Non-pigmented ciliary epithelial cell (primary cell): Measurements from ENCODE around the gene MYNN.
"Not testable (repeated sequence)": the region's sequence is repeated elsewhere in the genome, so short reads cannot be mapped to it uniquely, and the experiment has no call there.

ENCODE experiments used
- DNase-seq: peaks from one replicate; pipeline ENCODE4 v3.0.0-alpha.2; 2010; ENCODE audit warnings: low read depth

Gene MYNN

GRCh38 chr3:169772897-169773816, at the start of gene MYNN:
Gene MYNN, plus strand, starts transcription at chr3:169773396. Its CDS starts 900 bp downstream, at chr3:169774296.
- DNase-seq: no peak

DNA sequence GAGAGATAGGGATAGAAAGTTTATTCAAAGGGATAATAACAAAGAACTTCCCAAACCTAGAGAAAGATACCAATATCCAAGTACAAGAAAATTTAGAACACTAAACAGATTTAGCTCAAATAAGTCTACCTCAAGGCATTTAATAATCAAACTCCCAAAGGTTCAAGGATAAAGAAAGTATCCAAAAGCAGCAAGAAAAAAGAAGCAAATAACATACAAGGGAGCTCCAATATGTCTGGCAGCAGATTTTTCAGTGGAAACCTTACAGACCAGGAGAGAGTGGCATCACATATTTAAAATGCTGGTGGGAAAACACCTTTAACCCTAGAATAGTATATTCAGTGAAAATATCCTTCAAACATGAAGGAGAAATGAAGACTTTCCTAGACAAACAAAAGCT, 41.3 kb upstream of the MYNN start:
- DNase-seq: not testable (repeated sequence)

GRCh38 chr3:169739067-169739466, 34.1 kb upstream of the MYNN start:
- DNase-seq: no peak

DNA sequence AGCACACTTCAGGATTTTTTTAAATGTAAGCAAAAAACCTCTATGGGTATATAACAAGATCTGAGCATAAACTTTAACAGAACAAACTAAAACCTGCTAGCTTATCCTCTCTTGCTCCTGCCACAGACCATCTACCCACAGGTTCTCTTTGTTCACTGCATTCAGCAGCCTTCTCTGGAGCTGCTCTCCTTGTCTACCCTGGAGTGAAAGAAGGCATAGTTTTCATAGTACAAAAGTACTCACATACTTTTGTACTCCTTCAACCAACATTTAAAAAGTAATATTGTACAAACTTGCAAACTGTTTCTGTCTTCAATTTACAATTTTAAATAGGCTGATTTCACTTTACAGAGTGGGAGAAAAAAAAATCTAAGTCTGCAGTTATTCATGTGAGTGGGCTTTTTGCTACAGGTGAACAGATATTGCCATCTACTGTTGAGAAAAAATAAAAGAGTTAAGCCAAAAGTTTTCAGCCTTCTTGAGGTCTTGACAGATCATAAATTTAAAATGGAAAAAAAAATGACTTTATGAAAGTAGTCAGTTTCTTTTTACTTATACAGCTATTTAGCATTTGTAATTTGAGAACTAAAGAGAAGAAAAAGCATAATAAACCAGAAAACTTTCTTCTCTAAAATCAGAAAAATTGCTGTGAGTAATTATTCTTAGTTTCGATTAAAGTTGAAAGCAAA, 28.7 kb upstream of the MYNN start:
- no peak for DNase-seq

DNA sequence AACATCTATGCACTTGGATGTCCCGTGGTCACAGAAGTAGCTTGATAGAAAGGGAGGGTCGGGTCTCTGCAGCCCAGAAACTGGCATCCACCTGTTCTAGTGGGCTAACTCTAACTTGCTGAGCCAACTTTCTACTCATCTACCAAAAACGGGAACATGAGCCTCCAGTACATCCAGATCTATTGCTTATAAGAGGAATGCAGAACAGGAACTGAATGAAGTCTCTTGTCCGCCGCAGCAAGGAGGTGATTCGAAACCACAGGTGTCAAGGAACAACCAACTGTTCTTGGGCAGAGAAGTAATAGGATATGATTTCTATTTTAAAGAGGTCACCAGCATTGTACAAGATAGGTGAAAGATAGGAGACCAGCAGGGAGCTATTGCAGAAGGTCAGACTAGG, 26.3 kb upstream of the MYNN start:
- no peak for DNase-seq

- no peak for DNase-seq
Observed at GRCh38 chr3:169748670-169749069, 24.5 kb upstream of the MYNN start.

DNA sequence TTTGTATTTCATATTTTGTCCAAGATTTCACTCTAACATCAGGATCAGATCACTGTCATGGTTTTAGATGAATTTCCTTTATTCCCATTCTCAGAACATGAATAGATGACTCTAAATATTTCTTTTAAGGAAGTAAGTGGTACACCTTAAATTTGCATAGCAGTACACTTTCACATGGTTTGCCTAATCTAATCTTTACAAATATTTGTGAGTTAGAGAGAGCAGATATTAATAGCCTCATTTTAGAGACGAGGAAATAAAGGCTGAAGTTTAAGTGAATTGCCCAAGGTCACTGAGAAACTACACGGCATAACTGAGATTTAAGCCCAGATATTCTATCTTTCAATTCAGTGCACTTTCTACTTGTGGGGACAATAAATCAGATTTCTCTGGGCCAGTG, 22.5 kb upstream of the MYNN start:
- DNase-seq: no peak

DNA sequence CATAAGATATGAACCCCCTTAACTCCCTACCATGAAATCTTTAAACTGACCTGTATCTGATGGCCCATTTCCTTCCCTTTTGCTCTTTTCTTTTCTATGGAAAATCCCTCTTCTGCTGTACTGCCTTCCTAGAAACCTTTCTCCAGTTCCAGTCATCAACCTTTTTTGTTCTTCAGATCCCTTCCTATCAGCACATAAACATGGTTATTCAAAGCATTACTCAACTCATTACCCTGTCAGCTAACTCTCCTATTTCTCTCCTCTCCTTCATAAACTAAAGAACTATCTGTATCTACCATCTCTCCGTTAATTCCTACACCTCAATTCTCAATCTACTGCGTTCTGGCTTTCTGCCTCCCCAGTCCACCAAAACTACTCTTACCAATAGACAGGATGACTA, 21.3 kb upstream of the MYNN start:
- no peak for DNase-seq

DNA sequence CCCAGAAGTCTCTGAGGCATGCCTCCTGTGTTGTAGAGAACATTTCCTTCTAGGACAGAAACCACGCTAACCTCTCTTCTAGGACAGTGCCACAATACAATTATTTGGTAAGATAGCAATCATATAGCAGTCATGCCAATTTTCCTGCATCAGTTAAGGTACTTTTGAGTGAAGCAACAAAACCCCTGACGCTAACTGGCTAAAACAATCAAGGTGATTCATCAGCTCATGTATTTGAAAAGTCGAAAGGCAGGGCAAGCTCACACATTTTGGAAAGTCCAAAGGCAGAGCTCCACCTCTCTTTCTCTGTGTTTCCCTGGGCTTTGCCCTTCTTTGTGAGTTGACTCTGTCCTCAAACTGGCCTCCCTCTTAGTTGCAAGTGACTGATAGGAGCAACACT, 18.5 kb upstream of the MYNN start:
- no peak for DNase-seq

GRCh38 chr3:169755488-169755887, 17.7 kb upstream of the MYNN start:
- no peak for DNase-seq

DNA sequence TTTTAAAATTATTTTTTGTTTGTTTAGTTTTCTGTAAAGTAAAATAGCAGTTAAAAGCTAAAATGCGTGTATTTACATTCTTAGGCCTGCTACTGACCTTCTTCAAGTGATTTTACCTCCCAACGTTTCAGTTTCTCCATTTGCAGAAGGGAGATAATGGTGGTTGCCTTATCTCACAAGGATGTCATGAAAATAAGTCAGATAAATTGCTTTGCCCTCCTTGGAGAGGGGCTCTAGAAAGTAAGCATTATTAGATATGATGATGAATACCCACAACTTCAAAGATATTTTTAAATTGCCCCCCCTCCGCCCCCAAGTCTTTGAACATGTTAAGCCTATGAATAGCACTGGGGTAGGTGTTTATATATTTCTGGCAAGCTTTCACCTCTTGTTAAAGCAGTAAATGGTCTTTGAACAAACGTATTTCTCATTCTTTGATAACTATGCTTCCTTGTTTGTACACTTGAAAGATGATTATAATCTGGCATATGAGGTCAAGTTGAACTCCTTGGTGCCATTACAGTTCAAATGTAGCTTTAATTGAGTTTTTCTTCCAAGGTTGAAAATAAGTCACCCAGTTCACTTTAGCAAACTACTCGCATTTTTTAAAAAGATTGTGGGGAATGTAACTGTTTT, 14.7 kb upstream of the MYNN start:
- DNase-seq: no peak

GRCh38 chr3:169759256-169759655, 13.9 kb upstream of the MYNN start:
- DNase-seq: no peak

GRCh38 chr3:169760479-169760878, 12.7 kb upstream of the MYNN start:
- DNase-seq: no peak

- no peak for DNase-seq
Observed at GRCh38 chr3:169764312-169764881, 8.8 kb upstream of the MYNN start.

- DNase-seq: no peak
Observed at GRCh38 chr3:169764882-169765612, 8.1 kb upstream of the MYNN start, which contains the start of gene TERC. Gene TERC, minus strand, starts transcription at chr3:169765060.

- no peak for DNase-seq
Observed at GRCh38 chr3:169769287-169770181, 3.7 kb upstream of the MYNN start, which contains the start of gene ACTRT3. Gene ACTRT3, minus strand, starts transcription at chr3:169769561. Its CDS starts 41 bp downstream, at chr3:169769520.

- no peak for DNase-seq
Observed at GRCh38 chr3:169771497-169772304, 1.5 kb upstream of the MYNN start.

DNA sequence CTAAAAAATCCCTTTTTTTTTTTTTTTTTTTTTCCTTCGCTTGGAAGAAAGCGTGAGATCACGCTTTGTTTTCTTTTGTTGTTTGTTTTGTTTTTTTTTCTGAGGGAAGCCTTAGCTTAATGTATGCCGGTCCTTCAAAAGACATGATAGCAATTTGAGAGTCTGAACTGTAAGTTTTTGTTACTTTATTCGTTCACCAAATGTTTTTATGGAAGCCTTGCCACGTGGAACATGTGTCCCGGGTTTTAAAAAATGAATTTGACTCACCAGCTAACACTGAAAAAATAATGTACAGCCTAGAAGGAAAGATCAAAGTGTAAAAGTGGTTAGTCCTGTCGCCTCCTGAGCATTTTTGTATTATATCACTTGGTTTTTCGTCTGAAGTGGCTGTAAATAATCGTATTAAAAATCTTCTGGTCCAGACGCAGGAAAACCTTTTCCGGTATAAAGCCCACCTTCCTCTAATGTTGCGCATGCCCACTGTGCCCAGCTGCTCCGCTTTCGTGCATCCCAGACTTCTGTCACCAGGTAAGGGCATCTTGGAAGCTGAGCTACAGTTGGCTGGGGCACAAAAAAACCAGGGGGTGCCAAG, 795 bp upstream of the MYNN start:
- no peak for DNase-seq

GRCh38 chr3:169774186-169774585, 990 bp downstream of the MYNN start:
- no peak for DNase-seq
